BLaER1 treated with 17β-estradiol and CSF1 and Interleukin-3, amounts not matched to agents 10 nM and 100 nM (cell line): Measurements from ENCODE around the gene IL17RD.

Experiments used
- H3K27ac ChIP-seq, 11 experiments: shearing (Covaris generic); formaldehyde crosslinking; 2 replicates each; pipeline ENCODE4 v1.8.1; 2022
- H3K27me3 ChIP-seq, 11 experiments: shearing (Covaris generic); formaldehyde crosslinking; 2 replicates each; pipeline ENCODE4 v1.8.1; 2022
- H3K36me3 ChIP-seq, 11 experiments: shearing (Covaris generic); formaldehyde crosslinking; 2 replicates each; pipeline ENCODE4 v1.8.1; 2022
- H3K4me1 ChIP-seq, 10 experiments: shearing (Covaris generic); formaldehyde crosslinking; 2 replicates each; pipeline ENCODE4 v1.8.1; 2022
- H3K4me2 ChIP-seq, 11 experiments: shearing (Covaris generic); formaldehyde crosslinking; 2 replicates each; pipeline ENCODE4 v1.8.1; 2022
- H3K4me3 ChIP-seq, 10 experiments: shearing (Covaris generic); formaldehyde crosslinking; 2 replicates each; pipeline ENCODE4 v1.8.1; 2022
- H3K9ac ChIP-seq, 11 experiments: shearing (Covaris generic); formaldehyde crosslinking; 2 replicates each; pipeline ENCODE4 v1.8.1; 2022
- H3K9me3 ChIP-seq, 11 experiments: shearing (Covaris generic); formaldehyde crosslinking; replicated peaks in 1 of 11; 2 replicates each; pipeline ENCODE4 v1.8.1; 2022
- H4K20me1 ChIP-seq, 11 experiments: shearing (Covaris generic); formaldehyde crosslinking; 2 replicates each; pipeline ENCODE4 v1.8.1; 2022
- Cebpa-rat ChIP-seq, 11 experiments: shearing (Covaris generic); IDR thresholded peaks; 2 replicates each; pipeline ENCODE4 v1.8.1; 2022

The IL17RD gene

DNA sequence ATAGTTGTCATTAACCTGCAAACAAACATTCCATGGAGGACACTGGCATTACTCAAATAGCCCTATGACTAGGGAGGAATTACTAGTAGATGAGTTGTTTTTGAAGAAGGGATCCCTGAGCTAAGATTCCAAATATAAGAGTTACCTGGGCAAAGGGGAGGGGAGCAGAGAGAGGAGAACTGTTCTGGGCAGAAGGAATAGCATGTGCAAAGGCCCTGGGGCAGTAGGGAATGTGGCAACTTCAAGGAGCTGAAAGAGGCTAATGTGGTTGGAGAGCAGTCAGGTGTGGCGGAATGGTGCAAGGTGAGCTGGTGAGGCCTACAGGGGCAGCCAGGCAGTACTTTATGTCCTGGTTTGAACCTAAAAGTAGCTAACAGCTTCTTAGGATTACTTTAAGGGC lies 5.8 kb upstream of the IL17RD start:
- no peaks in the 10 kb centered on the region for H3K36me3 ChIP-seq
- H3K4me2 ChIP-seq: no peak overlapping the region
- no peak overlapping the region for H3K27ac ChIP-seq
- H3K27me3 ChIP-seq: peaks cover 0 to 39% (median 4%) of the 10 kb centered on the region in 11 experiments; a peak in 12 of 22 replicates
- no peak overlapping the region for H3K4me3 ChIP-seq
- H3K4me1 ChIP-seq: peaks cover 15 to 36% (median 29%) of the 10 kb centered on the region in 10 experiments; a peak in 19 of 20 replicates
- peaks cover 0 to 10% (median 0%) of the 10 kb centered on the region in 11 experiments; a peak in 1 of 22 replicates for H4K20me1 ChIP-seq
- no peak overlapping the region for H3K9ac ChIP-seq
- no peaks in the 10 kb centered on the region for H3K9me3 ChIP-seq
- TF ChIP-seq Cebpa-rat (IDR thresholded peaks at IDR 0.05): no peak

DNA sequence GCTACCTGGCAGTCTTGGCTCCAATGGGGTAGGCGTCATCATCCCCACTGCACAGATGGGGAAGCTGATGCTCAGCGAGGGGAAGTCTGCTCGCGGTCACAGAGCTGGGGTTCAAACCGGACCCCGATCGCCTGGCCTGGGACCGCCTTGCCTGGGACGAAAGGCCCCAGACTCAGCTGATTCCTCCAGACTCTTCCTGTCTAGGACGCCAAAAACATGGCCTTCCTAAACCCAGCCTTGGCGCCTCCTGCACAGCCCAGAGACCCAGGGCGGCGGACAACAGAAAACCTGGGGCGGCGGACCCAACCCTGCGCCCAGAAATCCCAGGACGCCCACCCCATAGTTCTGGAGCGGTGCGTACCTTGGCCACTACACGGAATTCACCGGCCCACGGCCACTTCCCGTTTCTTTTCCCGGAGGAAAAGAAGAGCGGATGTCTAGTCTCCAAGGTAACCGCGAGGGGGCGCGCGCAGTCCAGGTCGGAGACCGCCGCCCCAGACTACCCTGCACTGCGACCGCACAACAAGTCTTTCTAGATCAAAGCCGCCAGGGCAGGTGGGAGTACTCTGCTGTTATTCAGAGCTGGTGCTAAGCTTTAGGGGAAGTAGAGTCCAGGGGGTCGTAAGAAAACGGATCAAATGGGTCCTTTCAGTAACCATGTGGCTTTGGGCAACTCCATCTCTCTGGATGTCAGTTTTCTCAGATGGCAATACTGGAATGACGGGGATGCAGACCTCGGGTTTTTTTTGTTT lies 4.9 kb upstream of the IL17RD start:
- peaks cover 0 to 15% (median 0%) of the 10 kb centered on the region in 11 experiments; a peak in 4 of 22 replicates for H4K20me1 ChIP-seq
- no peak overlapping the region for H3K27ac ChIP-seq
- no peaks in the 10 kb centered on the region for H3K36me3 ChIP-seq
- H3K4me3 ChIP-seq: peak overlapping the region; percentile 37 to 57 (median 48)
- no peaks in the 10 kb centered on the region for H3K9me3 ChIP-seq
- H3K4me1 ChIP-seq: peaks cover 10 to 36% (median 25%) of the 10 kb centered on the region in 10 experiments; a peak in 19 of 20 replicates
- H3K9ac ChIP-seq: peak overlapping the region in 3 of 11 experiments; percentile 5 to 51 (median 47); a peak in 3 of 22 replicates
- H3K27me3 ChIP-seq: peaks cover 2 to 46% (median 12%) of the 10 kb centered on the region in 11 experiments
- TF ChIP-seq Cebpa-rat (IDR thresholded peaks at IDR 0.05): no peak
- H3K4me2 ChIP-seq: peak overlapping the region; percentile 70 to 86 (median 78)

DNA sequence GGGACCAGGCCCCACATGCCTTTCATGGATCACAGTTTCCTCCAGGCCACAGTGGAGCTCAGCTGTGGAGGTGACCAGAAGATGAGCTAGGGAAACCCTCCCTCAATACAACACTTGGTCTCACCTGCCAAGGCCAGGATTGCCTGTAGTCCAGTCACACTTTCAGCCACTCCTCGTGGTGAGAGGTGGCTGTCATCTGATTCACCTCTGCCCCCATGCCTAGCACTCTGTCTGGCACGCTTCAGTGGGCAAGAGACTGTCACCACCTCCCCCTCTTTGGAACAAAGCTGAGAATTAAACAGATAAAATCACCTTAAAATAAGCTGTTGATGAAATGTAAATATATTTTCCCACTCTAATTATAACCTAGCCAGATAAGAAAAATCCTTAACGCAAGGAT lies 4.0 kb upstream of the IL17RD start:
- peaks cover 10 to 38% (median 27%) of the 10 kb centered on the region in 10 experiments; a peak in 18 of 20 replicates for H3K4me1 ChIP-seq
- H3K4me2 ChIP-seq: peak overlapping the region in 3 of 11 experiments; percentile 70 to 78 (median 74); a peak in 5 of 22 replicates
- TF ChIP-seq Cebpa-rat (IDR thresholded peaks at IDR 0.05): no peak
- H3K27me3 ChIP-seq: peaks cover 11 to 55% (median 22%) of the 10 kb centered on the region in 11 experiments
- peaks cover 0 to 24% (median 7%) of the 10 kb centered on the region in 11 experiments; a peak in 15 of 22 replicates for H4K20me1 ChIP-seq
- no peaks in the 10 kb centered on the region for H3K9me3 ChIP-seq
- no peaks in the 10 kb centered on the region for H3K36me3 ChIP-seq
- no peak overlapping the region for H3K27ac ChIP-seq
- H3K9ac ChIP-seq: no peak overlapping the region
- no peak overlapping the region for H3K4me3 ChIP-seq

DNA sequence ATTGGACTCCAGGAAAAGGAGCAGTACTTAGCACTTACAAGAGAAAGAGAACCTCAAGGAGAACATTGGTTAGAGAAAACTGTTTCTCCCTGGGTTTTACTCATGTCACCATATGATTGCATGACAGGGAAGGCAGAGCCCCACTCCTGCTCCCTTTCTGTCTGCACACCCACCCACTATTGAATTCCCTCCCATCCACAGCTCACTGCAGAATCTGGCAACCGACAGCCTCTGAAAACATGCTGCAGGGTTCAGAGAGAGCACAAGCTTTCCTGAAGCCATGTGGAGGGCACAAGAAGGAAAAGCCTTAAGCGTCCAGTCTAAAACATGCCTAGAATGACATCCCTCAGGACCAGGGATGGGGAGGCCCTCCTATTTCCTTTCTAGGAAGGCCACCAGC lies 3.0 kb upstream of the IL17RD start:
- Histone ChIP-seq H3K27ac (no peak overlapping the region), H3K4me3 (no peak overlapping the region), H3K36me3 (no peaks in the 10 kb centered on the region), H3K4me2 (no peak overlapping the region), H3K4me1 (peaks cover 8 to 29% (median 19%) of the 10 kb centered on the region in 10 experiments; a peak in 18 of 20 replicates), H4K20me1 (peaks cover 0 to 32% (median 10%) of the 10 kb centered on the region in 11 experiments; a peak in 15 of 22 replicates), H3K9me3 (no peaks in the 10 kb centered on the region), H3K9ac (no peak overlapping the region), H3K27me3 (peaks cover 21 to 64% (median 31%) of the 10 kb centered on the region in 11 experiments)
- TF ChIP-seq Cebpa-rat (IDR thresholded peaks at IDR 0.05): no peak

DNA sequence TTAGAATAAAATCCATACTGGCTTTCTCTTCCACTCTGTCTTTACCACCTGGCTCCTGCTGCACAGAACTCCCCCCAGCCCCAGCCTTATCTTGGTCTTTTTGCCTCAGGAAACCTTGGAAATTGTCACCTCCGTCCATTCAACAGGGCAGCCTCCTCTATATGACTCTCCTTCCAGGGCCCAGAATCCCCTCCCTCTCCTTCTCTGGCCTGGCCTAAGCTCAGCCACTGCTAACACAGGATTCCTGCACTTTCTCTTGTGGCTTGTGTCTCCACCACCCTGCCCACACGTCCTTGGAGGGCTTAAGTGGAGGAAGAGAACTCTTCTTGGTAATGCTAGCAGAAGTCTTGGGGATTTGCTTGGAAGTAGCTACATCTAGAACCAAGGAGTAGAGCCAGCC lies 1.5 kb upstream of the IL17RD start:
- Histone ChIP-seq H3K27me3 (peaks cover 36 to 79% (median 46%) of the 10 kb centered on the region in 11 experiments), H3K9me3 (no peaks in the 10 kb centered on the region), H3K9ac (no peak overlapping the region), H4K20me1 (peaks cover 0 to 47% (median 10%) of the 10 kb centered on the region in 11 experiments; a peak in 15 of 22 replicates), H3K4me2 (no peak overlapping the region), H3K4me3 (no peak overlapping the region), H3K27ac (no peak overlapping the region), H3K4me1 (peaks cover 8 to 29% (median 19%) of the 10 kb centered on the region in 10 experiments; a peak in 18 of 20 replicates), H3K36me3 (no peaks in the 10 kb centered on the region)
- TF ChIP-seq Cebpa-rat (IDR thresholded peaks at IDR 0.05): no peak

DNA sequence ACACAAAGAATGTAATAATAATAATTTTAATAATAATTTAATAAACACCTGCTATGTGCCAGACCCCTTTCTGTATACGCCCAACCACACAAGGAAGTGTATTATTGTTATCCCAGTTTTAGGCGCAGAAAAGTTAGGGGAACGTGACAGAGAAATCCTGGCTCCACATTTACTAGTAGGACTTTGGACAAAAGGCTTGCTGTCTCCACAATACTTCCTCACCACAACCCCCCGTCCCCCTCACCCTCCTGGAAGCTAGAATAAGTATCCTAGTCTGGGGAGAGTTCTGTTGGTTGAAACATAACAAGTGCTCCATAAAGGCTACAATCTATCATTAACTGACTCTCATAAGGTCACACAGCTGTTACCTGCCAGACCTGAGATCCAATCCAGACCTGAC lies 488 bp upstream of the IL17RD start:
- Histone ChIP-seq H3K4me3 (peak overlapping the region in 7 of 10 experiments; percentile 67 to 83 (median 75); a peak in 5 of 20 replicates), H3K4me2 (peak overlapping the region; percentile 9 to 100 (median 100); a peak in 16 of 22 replicates)

DNA sequence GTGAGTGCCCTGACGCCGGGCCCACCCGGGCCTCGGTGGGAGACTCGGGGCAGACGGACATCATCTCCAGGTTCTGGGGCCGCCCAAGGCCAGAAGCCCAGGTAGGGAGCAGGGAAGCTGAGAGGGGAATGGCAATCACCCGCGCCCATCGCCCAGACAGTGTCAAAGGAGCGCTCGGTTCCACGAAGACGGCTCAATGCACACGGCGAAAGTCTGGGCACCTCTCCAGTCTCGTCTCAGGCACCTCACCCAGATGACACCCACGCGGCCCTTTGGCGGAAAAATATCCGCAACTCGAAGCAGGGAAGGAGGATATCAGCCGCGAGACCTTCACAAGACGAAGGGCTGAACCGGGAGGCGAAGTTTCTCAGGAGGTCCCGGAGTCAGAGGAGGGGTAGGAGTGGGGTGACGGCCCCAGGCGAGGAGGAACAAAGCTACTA lies 916 bp downstream of the IL17RD start:
- no peak for TF ChIP-seq Cebpa-rat (IDR thresholded peaks at IDR 0.05)
- Histone ChIP-seq H3K4me3 (peak overlapping the region; percentile 67 to 83 (median 74)), H3K36me3 (no peaks in the 10 kb centered on the region), H3K27me3 (peaks cover 47 to 99% (median 65%) of the 10 kb centered on the region in 11 experiments), H3K4me2 (peak overlapping the region; percentile 95 to 100 (median 100)), H3K27ac (no peak overlapping the region), H3K9me3 (no peaks in the 10 kb centered on the region), H4K20me1 (peaks cover 0 to 71% (median 10%) of the 10 kb centered on the region in 11 experiments; a peak in 15 of 22 replicates), H3K9ac (peak overlapping the region in 8 of 11 experiments; percentile 55 to 76 (median 71); a peak in 8 of 22 replicates), H3K4me1 (peaks cover 10 to 32% (median 22%) of the 10 kb centered on the region in 10 experiments)

More for the DNA sequence above, 488 bp upstream of the IL17RD start:
- TF ChIP-seq Cebpa-rat (IDR thresholded peaks at IDR 0.05): no peak
- H3K9ac ChIP-seq: no peak overlapping the region
- H3K27me3 ChIP-seq: peaks cover 46 to 89% (median 56%) of the 10 kb centered on the region in 11 experiments
- H3K36me3 ChIP-seq: no peaks in the 10 kb centered on the region
- H3K9me3 ChIP-seq: no peaks in the 10 kb centered on the region
- peaks cover 8 to 32% (median 19%) of the 10 kb centered on the region in 10 experiments; a peak in 18 of 20 replicates for H3K4me1 ChIP-seq
- no peak overlapping the region for H3K27ac ChIP-seq
- H4K20me1 ChIP-seq: peaks cover 0 to 57% (median 10%) of the 10 kb centered on the region in 11 experiments; a peak in 15 of 22 replicates

DNA sequence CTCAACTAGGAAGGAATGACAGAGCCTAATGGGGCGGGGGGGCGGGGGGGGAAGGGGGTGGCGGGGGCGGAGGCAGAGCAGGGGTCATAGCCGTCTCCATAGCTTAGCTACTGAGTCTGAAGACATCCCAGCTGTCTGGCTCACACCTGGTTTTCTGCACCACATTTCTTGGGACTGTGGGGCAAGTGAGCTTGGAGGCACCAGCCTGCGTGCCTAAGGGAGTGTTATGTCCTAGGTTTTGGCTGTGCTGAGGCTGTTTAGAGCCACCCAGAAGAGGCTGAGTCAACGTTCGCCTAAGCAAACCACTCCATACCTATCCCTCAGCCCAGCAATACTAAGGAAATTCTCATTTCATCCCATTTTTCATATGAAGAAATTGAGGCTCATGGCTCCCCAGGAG lies 1.4 kb downstream of the IL17RD start:
- Histone ChIP-seq H3K27ac (no peak overlapping the region), H3K27me3 (peaks cover 47 to 99% (median 65%) of the 10 kb centered on the region in 11 experiments), H3K4me2 (peak overlapping the region in 1 of 11 experiments; percentile 100; a peak in 2 of 22 replicates), H4K20me1 (peaks cover 0 to 76% (median 10%) of the 10 kb centered on the region in 11 experiments; a peak in 15 of 22 replicates), H3K4me1 (peaks cover 15 to 34% (median 27%) of the 10 kb centered on the region in 10 experiments), H3K9ac (no peak overlapping the region), H3K4me3 (peak overlapping the region in 1 of 10 experiments; percentile 67; a peak in 1 of 20 replicates), H3K9me3 (no peaks in the 10 kb centered on the region), H3K36me3 (no peaks in the 10 kb centered on the region)
- no peak for TF ChIP-seq Cebpa-rat (IDR thresholded peaks at IDR 0.05)

DNA sequence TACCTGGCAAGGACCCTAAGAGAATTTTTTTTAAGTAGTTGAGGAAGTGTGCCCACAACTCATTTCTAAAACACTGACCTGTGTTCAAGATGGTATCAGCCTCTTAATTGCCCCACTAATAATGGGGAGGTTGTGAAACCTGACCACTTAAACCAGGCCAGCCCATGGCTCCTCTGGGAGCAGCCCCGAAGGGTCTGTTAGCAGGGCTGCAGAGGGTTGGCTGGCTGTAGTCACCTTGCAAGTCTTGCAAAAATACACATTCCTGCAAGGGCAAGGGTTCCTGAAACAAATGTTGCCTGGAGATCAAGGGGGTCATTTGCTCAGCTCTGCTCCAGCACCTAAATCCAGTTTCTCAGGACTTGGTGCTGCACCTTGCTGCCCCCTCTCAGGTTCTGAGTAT lies 3.2 kb downstream of the IL17RD start:
- H3K27ac ChIP-seq: no peak overlapping the region
- peaks cover 47 to 99% (median 73%) of the 10 kb centered on the region in 11 experiments for H3K27me3 ChIP-seq
- H3K4me1 ChIP-seq: peaks cover 17 to 47% (median 33%) of the 10 kb centered on the region in 10 experiments
- TF ChIP-seq Cebpa-rat (IDR thresholded peaks at IDR 0.05): no peak
- no peaks in the 10 kb centered on the region for H3K36me3 ChIP-seq
- H3K9ac ChIP-seq: no peak overlapping the region
- H3K4me2 ChIP-seq: no peak overlapping the region
- peaks cover 0 to 81% (median 10%) of the 10 kb centered on the region in 11 experiments; a peak in 15 of 22 replicates for H4K20me1 ChIP-seq
- no peak overlapping the region for H3K4me3 ChIP-seq
- no peaks in the 10 kb centered on the region for H3K9me3 ChIP-seq
